HG03095 (cell line): ENCODE results near the gene CTSA.

ENCODE experiments used
- ATAC-seq: cut with Tn5 transposase; IDR thresholded peaks from one replicate; pipeline ENCODE4 v1.9.1; 2021; ENCODE audit warnings: moderate library complexity; ENCODE audit not compliant: unreplicated experiment

Gene CTSA

GRCh38 chr20:45934586-45935415 is 43.7 kb downstream of the CTSA start, which contains the start of gene PCIF1:
TSS of gene PCIF1 (plus strand) at chr20:45934683. CDS start at chr20:45939000, 4,317 bp downstream.
- ATAC-seq: peak; percentile 66

GRCh38 chr20:45935416-45936046 is 44.4 kb downstream of the CTSA start:
- ATAC-seq: peak; percentile 8

GRCh38 chr20:45937765-45938164 is 46.6 kb downstream of the CTSA start:
- no peak for ATAC-seq

GRCh38 chr20:45938727-45939438 is 47.7 kb downstream of the CTSA start:
- ATAC-seq: no peak

- no peak for ATAC-seq
These were observed 48.9 kb downstream of the CTSA start for GRCh38 chr20:45940053-45940452.

- no peak for ATAC-seq
These were observed 49.3 kb downstream of the CTSA start for GRCh38 chr20:45940469-45940868.

- ATAC-seq: no peak
These were observed 52.5 kb downstream of the CTSA start for GRCh38 chr20:45943613-45944012.

GRCh38 chr20:45944151-45944964 is 53.2 kb downstream of the CTSA start:
- no peak for ATAC-seq

- ATAC-seq: no peak
These were observed 54.0 kb downstream of the CTSA start for GRCh38 chr20:45944965-45945677.

- ATAC-seq: no peak
These were observed 54.6 kb downstream of the CTSA start for GRCh38 chr20:45945678-45946148.

GRCh38 chr20:45946149-45946970 is 55.2 kb downstream of the CTSA start:
- ATAC-seq: no peak

GRCh38 chr20:45947110-45947866 is 56.2 kb downstream of the CTSA start:
- no peak for ATAC-seq

- ATAC-seq: no peak
These were observed 57.2 kb downstream of the CTSA start for GRCh38 chr20:45948261-45948733.
